ENCODE measurements around the gene EHD4.

Gene EHD4

DNA sequence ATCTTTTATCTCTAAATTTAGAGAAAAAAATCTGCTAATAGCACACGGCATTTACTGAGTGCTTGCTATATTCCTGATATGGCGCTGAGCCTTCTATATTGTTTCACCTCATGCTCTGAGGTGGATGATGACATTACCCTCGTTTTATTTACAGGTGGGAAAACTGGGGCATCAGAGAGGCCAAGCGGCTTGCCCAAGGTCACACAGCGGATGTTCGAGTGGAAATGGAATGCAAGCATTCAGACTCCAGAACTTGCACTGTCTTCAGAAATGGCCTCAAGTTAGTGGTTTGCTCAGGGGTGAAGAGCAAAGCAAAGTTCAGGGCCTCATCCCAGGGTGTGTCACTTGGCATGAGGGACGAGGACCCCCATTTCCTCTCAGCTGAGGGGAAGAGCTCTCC, 17.3 kb downstream of the EHD4 start:
- DNase-seq: no peak

DNA sequence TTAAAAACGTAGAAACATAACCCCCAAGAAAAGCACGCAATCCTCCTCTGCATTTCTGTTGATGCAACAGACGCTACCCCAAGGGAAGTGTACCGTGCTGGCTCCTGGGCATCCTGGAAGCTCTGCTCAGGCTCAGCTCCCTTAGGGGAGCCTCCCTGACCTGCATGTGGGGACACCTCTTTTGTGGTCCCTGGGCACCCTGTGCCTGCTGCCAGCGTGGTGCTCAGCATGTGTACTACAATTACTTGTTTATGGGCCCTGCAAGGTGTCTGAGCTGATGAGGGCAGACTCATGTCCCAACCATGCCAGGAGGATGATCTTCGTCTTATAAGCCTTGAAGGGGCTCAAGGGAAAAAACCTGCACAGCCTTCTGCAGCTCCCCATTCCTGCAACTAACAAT, 18.3 kb downstream of the EHD4 start:
- DNase-seq: no peak

DNA sequence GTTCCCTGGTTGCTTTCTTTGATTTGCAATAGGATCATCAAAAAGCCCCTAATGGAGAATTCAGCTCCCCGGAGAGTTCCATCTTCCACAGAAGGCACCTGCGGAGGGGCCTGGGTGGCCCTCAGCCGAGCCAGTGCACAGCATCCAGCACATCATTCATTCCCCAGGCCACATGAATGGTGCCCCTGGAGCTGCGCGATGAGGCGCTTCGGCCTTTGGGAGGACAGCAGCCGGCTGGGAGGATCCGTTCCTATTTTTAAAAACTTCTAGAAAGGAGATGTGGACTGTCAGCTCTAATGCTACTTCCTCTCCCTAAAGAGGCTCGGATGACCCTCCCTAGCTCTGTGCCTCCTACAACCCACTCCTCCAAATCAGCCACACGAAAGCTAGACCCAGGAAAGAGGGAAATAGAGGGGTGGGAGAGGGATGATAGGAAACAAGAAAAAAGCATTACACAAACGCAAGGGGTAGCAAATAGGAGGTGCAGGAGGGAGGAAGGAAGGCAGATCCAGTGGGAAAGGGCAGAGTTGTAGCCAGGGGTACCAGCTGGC, 20.3 kb downstream of the EHD4 start:
- no peak for DNase-seq

DNA sequence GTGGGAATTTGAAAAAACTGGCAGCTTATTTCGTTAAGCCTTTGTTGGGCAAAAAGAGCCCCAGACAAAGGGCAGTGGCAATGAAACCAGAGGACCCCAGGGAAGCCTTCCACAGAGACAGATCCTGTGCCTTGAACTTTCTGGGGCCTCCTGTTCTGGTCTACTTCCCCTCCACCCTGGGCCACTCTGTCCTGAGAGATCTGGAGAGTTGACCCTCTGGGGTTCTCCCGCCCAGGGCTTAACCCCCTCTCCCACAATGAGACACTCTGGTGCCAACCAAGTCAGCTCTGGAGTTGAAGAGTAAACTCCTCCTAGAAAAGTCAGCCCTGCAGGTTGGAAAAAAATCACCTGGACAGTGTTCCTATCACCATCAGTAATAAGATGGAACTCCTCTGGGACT, 20.8 kb downstream of the EHD4 start:
- DNase-seq: no peak

DNA sequence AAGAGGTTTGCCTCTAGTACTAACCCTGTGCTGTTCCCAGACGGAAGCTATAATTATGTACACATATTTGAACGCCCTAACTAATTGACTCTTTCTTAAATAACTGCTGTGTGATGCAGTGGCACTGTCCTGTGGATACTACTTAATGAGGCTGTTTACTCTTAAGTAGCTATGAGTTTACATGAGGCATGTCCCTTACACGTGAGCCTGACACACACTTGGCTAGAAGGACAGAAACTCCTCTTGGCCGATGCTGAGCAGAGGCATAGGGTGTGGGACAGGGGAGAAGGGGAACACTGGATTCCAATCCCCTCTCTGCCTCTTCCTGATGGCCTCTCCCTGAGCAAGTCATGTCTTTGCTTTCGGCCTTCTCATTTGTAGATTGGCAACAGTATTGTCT, 21.9 kb downstream of the EHD4 start:
- no peak for DNase-seq

DNA sequence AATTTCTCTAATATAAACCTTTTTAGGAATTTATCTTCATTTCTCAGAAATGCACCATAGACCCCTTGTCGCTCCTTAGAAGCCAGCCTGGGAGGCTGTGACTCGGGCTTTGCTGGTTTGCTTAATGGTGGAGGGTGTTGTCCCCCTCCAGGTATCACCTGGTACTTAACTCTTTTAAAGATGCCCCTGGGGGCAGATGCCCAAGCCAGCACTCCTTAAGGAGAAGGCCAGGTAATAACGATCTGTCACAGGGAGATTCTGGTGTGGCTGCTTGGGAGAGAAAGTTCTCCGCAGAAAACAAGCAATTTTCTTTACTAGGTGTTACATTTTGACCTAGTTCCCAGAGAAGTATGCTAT, 22.3 kb downstream of the EHD4 start:
- DNase-seq: no peak

DNA sequence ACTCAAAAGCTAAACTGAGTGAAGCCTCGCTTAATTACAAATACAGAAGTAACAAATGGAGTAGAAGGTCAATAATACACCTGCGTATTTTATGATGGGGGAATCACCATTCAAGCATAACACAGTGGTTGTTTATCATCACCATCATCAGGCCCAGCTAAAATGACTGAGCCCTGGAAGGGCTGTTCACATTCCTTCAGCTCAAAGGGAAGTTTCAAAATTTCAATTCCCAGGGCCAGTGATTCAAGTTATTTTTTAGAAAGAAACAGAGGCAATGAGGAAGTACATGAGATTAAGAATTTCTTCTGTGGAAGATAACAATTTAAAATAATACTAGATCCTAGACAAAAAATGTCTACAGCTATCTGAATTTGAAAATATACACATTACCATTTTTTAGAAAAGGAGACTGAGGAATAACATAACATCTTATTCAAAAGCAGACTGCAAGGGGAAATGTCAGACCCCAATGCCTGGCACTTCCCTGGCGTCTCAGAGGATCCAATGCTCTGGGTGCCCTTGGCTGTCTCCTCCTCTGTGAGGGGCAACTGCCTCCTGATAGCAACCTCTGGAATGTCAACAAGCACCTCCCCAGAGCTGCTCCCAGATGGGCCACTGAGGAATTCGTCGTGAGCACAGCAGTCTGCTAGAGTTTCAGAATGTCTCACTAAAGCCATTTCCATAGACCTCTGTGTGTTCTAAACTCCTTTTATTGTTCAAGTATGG, 22.8 kb downstream of the EHD4 start:
- no peak for DNase-seq

DNA sequence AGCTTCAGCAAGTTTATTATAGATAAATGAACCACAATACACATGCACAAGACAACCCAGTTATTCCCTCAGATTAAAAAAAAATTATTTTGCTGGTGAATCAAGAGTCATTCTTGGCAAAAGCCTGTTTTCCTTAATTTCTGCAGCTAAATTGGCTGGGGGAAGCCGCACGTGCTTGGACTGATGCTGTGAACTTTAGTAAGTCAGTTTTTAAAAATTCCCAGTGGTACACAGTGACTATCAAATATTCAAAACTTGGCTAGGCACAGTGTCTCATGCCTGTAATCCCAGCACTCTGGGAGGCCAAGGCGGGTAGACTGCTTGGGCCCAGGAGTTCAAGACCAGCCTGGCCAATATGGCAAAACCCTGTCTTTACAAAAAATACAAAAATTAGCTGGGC, 23.9 kb downstream of the EHD4 start:
- no peak for DNase-seq

DNA sequence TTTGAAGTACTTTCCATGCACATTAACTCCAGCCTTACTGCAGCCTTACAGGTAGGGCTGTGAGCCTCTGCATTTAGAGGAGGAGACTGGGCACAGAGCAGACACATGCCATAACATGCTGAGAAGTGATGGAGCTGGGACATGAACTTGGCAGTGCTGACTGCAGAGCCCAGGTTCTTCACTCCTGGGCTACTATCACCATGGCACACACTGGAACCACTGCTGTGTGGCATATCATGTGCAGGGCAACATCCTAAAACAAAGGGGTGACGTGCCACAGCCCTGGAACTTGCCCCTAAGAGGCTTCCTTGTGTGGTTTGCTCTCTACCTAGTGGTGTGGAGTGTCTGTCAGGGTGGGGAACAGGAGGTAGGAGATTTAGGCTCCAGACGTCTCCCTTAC, 25.4 kb downstream of the EHD4 start:
- DNase-seq: no peak

DNA sequence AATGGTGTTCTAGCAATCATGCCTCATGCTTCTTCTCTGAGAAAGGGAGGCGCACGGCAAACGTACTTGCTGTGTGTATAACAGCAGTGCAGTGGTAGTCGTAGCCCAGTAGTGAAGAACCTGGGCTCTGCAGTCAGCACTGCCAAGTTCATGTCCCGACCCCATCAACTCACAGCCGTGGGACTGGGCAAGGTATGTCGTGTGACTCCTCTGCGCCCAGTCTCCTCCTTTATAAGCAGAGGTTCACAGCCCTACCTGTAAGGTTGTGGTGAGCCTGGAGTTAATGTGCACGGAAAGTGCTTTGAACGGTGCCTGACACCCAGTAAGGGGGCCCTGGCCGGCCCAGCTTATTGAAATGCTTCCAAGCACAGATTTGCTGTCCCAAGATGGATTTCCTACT, 26.6 kb downstream of the EHD4 start:
- DNase-seq: no peak

DNA sequence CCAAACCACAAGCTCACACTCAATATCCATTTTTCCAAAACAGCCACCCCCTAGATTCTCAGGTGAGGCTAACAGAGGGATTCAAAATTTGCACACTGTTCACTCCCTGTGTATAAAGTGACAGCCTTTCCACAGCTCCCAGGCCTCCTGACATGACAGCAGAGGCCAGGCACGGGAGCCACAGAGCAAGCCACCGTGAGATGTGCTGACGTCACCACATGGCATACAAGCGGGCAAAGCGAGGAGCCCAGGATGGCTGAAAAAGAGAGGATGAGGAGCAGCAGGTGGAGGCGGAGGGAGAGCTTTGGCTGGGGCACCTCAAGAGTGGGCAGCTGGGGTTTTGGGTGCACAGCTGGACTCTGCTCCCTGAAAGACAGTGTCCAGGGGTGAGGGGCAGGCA, 27.1 kb downstream of the EHD4 start:
- no peak for DNase-seq

DNA sequence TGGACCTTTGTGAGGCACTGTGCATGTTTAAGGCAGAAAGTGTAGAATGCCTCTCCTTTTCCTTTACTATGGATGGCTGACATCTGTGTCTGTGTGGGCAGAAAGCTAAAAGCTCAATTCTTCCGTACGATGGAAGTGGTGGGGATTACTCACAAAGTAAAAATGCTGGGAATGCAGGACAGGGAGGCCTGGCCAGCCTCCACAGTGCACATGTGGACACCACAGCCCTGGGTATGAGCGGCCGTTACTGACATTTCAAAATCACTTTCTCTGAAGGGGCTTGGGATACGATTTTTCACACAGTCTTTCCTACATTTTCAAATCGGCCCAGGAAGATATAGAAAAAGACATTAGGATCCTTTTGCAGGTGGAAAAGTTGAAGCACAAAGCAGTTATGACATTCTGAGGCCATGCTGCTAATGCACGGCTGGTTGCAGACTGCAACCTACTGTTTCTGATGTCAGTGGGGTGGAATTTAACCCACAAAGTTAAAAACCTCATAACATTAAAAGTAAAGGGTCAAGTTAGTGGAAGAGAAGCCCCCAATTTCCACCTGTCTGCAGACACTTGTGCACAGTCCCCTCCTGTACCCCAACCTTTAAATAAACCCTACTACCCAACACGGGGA, 27.9 kb downstream of the EHD4 start:
- no peak for DNase-seq

DNA sequence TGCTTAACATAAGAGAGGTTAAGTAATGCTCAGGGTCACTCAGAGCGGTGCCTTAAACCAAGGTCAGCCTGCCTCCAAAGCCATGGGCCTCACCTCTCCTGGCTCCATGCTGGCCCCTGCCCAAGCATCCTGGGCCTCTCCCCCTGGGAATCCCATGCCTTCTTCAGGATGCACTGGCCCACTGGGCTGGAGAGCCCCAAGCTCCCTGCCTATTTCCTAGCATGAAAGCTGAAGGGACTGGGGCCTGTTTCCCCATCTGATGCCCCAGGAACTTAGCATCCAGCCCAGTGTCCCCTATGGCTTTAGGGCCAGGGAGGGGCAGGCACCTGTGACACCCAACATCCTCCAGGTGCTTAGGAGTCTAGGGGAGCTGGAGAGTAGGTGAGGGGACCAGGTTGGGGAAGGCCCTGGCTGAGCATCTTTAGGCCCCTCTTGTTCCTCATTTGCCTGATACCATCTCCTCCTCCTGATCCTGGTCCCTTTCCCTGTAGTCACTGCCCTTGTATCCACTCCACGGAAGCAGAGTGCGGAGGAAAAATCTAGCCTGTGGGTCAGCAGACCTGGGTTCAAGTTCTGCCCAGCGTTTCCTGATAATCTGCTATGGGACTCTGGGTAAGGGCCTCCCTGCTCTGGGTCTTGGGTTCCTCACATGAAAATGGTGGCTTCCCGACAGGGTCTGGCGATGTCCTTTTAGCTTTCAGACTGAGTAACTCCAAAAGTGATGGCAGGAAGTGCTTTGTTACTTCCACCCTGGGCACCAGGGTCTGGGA, 28.6 kb downstream of the EHD4 start:
- DNase-seq: no peak

DNA sequence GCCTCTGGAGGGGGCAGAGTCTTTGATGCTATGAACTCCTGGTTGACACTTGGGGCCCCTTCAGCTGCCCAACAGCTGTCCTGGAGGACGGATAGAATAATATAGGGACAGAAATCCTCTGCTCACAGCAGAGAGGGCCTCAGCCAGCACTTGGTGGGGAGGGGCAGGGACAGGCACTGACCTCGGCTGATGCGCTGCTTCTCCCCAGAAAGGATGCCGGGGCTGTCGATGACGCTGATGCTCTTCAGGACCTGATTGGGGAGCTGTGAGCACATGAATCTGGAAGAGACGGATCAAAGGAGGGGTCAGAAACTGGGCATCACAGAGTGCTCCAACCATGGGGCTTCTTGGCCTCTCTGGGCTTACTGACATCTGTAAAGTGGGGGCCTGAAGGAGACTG, 29.5 kb downstream of the EHD4 start:
- DNase-seq: no peak

DNA sequence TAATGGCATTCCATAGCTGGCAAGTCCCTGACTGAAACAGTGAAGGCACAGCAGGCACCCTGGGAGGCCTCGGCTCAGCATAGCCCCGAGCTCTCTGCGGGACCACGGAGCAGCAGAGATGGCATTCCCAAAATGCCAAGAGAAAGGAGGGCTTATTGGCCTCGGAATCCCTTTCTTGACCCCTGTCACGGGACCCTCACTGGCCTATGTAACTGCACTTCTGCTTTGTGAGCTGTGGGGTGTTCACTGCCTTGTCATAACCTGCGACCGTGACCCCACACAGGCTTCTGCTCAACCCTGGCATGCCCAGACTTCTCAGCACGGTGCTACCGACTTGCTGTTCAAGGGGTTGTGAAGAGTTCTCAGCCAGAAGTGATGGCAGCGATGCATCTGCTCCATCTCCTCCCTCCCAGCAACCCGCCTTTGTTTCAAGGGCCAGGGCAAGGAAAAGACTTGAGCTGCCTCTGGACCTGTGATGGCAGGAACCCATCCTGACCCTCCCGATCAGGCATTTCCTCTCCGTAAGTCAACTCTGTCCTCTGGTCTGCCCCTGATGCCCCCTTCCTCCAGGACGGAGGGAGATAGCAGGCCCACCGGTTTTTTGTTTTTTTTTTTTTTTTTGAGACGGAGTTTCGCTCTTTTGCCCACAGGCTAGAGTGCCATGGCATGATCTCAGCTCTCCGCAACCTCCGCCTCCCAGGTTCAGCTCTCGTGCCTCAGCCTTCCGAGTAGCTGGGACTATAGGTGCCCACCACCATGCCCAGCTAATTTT, 30.5 kb downstream of the EHD4 start:
- no peak for DNase-seq

DNA sequence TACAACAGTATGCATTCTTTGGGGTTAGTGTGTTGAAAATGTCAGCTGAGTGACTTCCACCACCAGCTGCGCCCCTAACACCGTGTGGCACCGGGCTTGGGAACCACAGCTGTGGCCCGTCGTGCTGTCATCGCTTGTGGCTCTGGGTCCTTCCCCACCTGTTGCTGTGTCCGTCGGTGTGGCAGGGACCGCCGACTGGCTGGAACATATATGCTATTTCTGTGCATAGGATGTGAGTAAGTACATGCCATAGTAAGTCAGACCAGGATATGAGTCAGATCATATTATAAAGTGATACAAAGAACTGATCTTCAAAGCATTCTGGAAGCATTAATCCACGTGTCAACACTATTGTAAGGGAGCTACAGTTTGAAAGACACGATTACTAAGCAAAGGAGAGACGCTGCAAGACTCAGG, 31.9 kb downstream of the EHD4 start:
- DNase-seq: peak; percentile 51

DNA sequence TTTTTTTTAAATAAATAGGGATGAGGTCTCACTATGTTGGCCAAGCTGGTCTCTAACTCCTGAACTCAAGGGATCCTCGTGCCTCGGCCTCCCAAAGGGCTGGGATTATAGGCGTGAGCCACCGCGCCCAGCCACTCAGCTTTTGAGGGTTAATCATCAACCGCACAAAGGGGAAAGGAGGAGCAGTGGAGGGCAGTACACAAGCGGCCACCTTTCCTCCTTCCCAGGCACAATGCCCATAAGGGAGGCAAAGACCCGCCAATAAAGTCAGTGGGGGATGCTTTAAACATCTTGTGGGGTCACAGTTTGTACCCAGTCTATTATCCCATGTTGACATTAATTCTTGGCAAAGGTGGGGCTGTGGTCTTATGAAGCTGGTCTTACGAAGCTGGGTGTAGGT, 32.4 kb downstream of the EHD4 start:
- no peak for DNase-seq

DNA sequence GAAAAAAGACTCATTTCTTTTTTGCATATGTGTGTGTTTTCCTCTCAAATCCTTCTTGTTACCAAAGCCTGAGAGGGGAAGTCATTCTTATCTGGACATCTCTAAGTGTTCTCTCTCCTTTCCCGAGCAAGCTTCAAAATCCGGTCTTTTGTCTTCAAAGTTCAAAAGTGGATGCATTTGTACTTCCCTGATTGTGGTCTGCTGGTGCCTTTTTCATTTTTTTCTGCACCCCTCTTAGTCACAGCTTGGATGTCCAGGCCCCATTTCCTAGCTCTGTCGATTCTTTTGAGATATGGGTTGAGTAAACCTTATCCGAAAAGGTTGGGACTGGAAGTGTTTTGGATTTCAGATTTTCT, 34.8 kb downstream of the EHD4 start:
- DNase-seq: no peak

DNA sequence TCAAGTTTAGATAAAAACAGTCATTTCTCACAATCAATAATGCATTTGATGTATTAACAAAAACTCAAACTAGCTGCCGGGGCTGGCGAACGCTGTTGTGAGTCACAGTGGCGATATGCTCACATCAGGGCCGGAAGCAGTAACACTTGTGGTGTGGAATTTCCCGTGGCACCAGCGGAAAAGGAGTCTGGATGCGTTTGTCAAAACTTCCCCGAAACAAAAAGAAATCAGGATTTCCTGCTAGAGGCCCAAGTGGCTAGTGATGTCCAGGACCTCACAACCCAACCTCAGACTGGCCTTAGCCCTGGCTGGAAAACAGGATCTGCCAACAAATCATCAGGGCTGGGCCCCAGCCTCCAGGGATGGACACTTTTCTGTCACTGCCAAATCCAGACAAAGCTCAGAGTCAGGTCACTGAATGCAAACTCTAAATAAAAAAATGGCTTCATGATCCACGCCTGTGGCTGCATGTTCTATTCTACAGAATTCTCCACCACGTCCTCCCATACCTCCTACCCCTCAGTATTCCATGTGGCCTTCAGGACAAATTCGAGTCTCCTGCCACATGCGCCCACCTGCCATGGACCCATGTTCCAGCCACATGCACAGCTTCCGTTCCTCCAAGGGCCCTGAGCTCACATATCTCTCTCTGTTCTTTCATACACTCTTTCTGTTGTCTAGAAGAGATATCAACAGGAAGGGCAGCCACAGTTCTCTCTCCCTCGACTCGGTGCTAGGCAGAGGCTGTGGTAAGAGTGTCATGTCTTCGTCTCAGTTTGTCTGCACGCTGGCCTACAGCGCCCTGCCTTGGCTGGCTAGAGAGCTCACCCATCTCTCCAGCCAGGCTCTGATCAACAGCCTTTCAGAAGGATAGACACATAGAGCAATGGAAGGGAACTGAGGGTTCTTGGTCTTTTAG, 35.4 kb downstream of the EHD4 start:
- peak; percentile 67 for DNase-seq

DNA sequence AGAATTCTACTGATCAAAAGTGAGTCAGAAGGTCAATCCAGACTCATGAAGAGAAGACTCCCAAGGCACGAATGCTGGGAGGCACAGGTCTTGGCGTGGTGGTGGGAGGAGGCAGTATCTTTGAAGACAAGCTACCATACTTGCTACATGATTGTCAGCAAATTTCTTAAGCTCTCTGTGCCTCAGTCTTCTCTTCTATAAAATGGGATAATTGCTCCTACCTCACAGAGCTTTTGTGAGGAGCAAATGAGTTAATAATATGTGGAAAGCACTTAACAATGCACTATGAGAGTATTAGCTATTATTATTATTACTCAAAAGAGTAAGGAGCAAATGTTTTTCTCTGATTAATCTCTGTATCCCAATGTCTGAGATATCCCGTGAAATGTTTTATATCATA, 36.2 kb downstream of the EHD4 start:
- no peak for DNase-seq

DNA sequence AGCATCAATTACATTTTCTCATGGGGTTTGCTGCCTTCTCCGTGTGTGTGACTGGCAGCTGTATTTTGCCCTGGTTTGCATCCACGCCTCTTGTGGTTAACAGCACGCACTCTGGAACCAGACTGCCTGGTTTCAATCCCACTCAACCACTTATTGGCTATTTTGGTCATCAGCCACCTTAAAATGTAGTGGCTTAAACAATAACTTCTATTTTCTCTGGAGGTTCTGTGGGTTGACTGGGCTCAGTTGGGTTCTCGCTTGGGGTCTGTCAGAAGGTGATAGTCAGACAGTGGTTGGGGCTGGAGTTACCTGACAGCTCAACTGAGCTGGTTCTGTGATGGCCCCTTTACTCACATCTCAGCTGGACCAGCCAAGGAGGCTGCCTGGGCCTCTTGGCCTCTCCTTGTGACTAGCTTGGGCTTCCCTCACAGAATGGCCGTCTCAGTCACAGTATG, 36.8 kb downstream of the EHD4 start:
- no peak for DNase-seq

DNA sequence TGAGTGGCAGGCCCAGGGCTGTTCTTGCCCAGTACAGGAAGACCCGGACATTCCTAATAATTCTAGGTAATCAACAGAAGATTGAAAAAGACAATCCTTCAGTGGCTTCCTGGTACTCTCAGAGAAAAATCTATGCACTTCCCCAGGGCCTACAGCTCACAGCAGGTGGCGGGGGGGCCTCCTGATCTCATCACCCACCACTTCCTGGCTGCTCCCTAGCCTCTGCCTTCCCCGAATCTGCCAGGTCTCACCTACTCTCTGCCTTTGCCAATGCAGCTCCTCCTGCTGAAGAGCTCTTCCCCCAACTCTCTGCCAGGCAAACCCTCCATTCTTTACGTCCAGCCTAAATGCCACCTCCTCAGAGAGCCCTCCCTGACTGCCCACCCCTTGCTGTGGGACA, 37.5 kb downstream of the EHD4 start:
- peak; percentile 66 for DNase-seq

Measured in activated CD8-positive, alpha-beta memory T cell treated with anti-CD3 and anti-CD28 coated beads, Interleukin-2, amount 50 U/mL, for 4 hours (primary cell).